ENCODE results near the gene HIRIP3. TPM values are rescaled to one million over a fixed set of nuclear protein-coding genes. Genes with fewer than 3 reads are reported as not detected.

The HIRIP3 gene
- total RNA-seq, 1 donor: 13.6 TPM

GRCh38 chr16:29975811-29976511 is 19.5 kb downstream of the HIRIP3 start:
- peak overlapping the region; percentile 92 for H3K4me3 ChIP-seq (ENCODE audit: low read depth, low read length)
- TF ChIP-seq CTCF (IDR thresholded peaks at IDR 0.05; ENCODE audit: insufficient read depth, low read length): no peak
- peak; percentile 23 for DNase-seq (ENCODE audit: low read depth)

- H3K4me3 ChIP-seq (ENCODE audit: low read depth, low read length): peak overlapping the region; percentile 92
- no peak for TF ChIP-seq CTCF (IDR thresholded peaks at IDR 0.05; ENCODE audit: insufficient read depth, low read length)
- DNase-seq (ENCODE audit: low read depth): no peak
Measured at GRCh38 chr16:29975134-29975538, 20.3 kb downstream of the HIRIP3 start.

- peak overlapping the region; percentile 92 for H3K4me3 ChIP-seq (ENCODE audit: low read depth, low read length)
- peak; percentile 16 for DNase-seq (ENCODE audit: low read depth)
- no peak for TF ChIP-seq CTCF (IDR thresholded peaks at IDR 0.05; ENCODE audit: insufficient read depth, low read length)
Measured at GRCh38 chr16:29974291-29975133, 20.9 kb downstream of the HIRIP3 start.

- peak; percentile 99 for DNase-seq (ENCODE audit: low read depth)
- H3K4me3 ChIP-seq (ENCODE audit: low read depth, low read length): peak within 1 kb of the TSS; percentile 92
- TF ChIP-seq CTCF (IDR thresholded peaks at IDR 0.05; ENCODE audit: insufficient read depth, low read length): no peak
Measured at GRCh38 chr16:29973384-29974246, 21.8 kb downstream of the HIRIP3 start, which contains the start of gene TAOK2. TSS of gene TAOK2 (plus strand) at chr16:29973868. CDS start at chr16:29977773, 3,905 bp downstream.

GRCh38 chr16:29972992-29973383 is 22.4 kb downstream of the HIRIP3 start:
- DNase-seq (ENCODE audit: low read depth): no peak
- H3K4me3 ChIP-seq (ENCODE audit: low read depth, low read length): no peak overlapping the region

More at GRCh38 chr16:29972992-29973383, 22.4 kb downstream of the HIRIP3 start:
- TF ChIP-seq CTCF (IDR thresholded peaks at IDR 0.05; ENCODE audit: insufficient read depth, low read length): no peak

All from fibroblast of the aortic adventitia (primary cell).